Naive B cell (primary cell): ENCODE measurements around the gene OSBPL1A. TPM values are rescaled to one million over a fixed set of nuclear protein-coding genes. Genes with fewer than 3 reads are reported as not detected.
A peak's percentile ranks its signal among the peaks of the same experiment; 100 is the strongest.

Experiments used
- ATAC-seq, 2 donors: fragments of 150-1000 bp; cut with Tn5 transposase; 2 replicates each; pipeline ENCODE4 v1.10.0; 2021; ENCODE audit warnings: low read depth in 2 of 2, mild to moderate bottlenecking in 2 of 2, moderate library complexity in 2 of 2
- DNase-seq: peaks from one replicate; pipeline ENCODE4 v3.0.0; 2022
- H3K27ac Mint-ChIP-seq, 6 donors: one replicate each; pipeline ENCODE4 v1.8.0; 2020 to 2022; ENCODE audit warnings: mild to moderate bottlenecking in 6 of 6, mixed read lengths in 6 of 6, moderate library complexity in 5 of 6, inconsistent platforms in 2 of 6
- H3K27me3 Mint-ChIP-seq, 3 donors: one replicate each; pipeline ENCODE4 v1.8.0; 2021 to 2022; ENCODE audit warnings: mixed read lengths in 3 of 3, mild to moderate bottlenecking in 1 of 3
- H3K36me3 Mint-ChIP-seq, 2 donors: one replicate each; pipeline ENCODE4 v1.8.0; 2020 to 2022; ENCODE audit warnings: mixed read lengths in 2 of 2, inconsistent platforms in 1 of 2, mild to moderate bottlenecking in 1 of 2
- H3K4me1 Mint-ChIP-seq, 3 donors: one replicate each; pipeline ENCODE4 v1.8.0; 2020 to 2022; ENCODE audit warnings: mixed read lengths in 3 of 3, inconsistent platforms in 1 of 3, mild to moderate bottlenecking in 1 of 3, moderate library complexity in 1 of 3
- H3K4me3 Mint-ChIP-seq, 8 donors: one replicate each; pipeline ENCODE4 v1.8.0; 2020 to 2022; ENCODE audit warnings: mild to moderate bottlenecking in 8 of 8, mixed read lengths in 8 of 8, moderate library complexity in 8 of 8, inconsistent platforms in 2 of 8
- H3K9me3 Mint-ChIP-seq, 7 donors: one replicate each; pipeline ENCODE4 v1.8.0; 2020 to 2022; ENCODE audit warnings: mixed read lengths in 7 of 7, mild to moderate bottlenecking in 5 of 7, inconsistent platforms in 2 of 7, moderate library complexity in 1 of 7
- polyA plus RNA-seq, 6 donors: library from polyadenylated mRNA; unstranded; fragments of 300-500 nt; fragmentation: Illumina TruSeq; gene quantifications; one replicate each; pipeline ENCODE4 v1.2.3, GENCODE V29; 2021; ENCODE audit warnings: low read depth in 6 of 6

OSBPL1A gene
- polyA plus RNA-seq, 6 donors from 2014 or later = 1.8 to 4.4 (median 3.6) TPM; not detected in 1

DNA sequence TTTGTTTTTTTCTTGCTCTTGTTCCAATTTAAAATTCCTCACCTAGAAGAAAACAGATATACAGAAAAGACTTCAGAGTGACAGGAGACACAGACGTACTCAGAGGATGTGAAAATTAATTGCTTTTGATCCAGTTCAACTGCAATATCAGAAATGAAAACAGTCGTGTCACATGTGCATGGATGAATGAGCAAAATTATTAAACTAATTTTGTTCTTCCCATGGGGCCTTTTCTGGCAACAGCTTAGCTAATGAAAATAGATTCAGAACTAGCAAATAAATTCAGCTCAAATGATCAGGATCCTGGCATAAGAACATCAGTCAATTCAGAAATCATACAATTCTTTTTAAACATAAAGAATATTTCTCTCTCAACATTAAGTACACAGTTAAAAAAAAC, 158.3 kb downstream of the OSBPL1A start:
- H3K36me3 Mint-ChIP-seq = peaks cover 0 to 8% of the 10 kb centered on the region in 2 donors
- no peaks in the 10 kb centered on the region for H3K27me3 Mint-ChIP-seq
- peaks cover 0 to 3% (median 0%) of the 10 kb centered on the region in 3 donors for H3K4me1 Mint-ChIP-seq
- H3K9me3 Mint-ChIP-seq = peaks cover 0 to 8% (median 0%) of the 10 kb centered on the region in 7 donors
- DNase-seq = no peak
- peak overlapping the region in 1 of 6 donors; percentile 44 for H3K27ac Mint-ChIP-seq
- H3K4me3 Mint-ChIP-seq = no peak overlapping the region
- ATAC-seq = no peak

DNA sequence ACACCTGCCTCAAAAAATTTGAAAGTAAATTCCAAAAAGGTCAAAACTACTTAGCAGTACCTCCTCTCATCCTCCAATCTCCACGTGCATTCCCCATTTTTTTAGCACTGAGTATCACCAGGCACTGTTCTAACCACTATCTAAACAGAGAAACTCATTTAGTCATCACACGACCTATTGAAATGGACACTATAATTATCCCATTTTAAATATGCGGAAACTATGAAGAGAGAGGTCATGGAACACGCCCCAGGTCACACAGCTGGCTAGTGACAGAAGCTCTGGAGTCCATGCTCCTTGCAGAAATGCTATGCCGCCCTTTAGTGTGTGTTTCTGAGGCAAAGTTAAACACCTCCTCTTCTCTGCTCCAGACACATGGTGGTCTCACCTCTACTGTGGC, 159.2 kb downstream of the OSBPL1A start:
- H3K36me3 Mint-ChIP-seq = peaks cover 0 to 8% of the 10 kb centered on the region in 2 donors
- peaks cover 0 to 3% (median 0%) of the 10 kb centered on the region in 3 donors for H3K4me1 Mint-ChIP-seq
- DNase-seq (no peak), ATAC-seq (no peak)
- H3K9me3 Mint-ChIP-seq = peaks cover 0 to 8% (median 0%) of the 10 kb centered on the region in 7 donors
- no peak overlapping the region for H3K27ac Mint-ChIP-seq
- no peak overlapping the region for H3K4me3 Mint-ChIP-seq
- H3K27me3 Mint-ChIP-seq = no peaks in the 10 kb centered on the region

DNA sequence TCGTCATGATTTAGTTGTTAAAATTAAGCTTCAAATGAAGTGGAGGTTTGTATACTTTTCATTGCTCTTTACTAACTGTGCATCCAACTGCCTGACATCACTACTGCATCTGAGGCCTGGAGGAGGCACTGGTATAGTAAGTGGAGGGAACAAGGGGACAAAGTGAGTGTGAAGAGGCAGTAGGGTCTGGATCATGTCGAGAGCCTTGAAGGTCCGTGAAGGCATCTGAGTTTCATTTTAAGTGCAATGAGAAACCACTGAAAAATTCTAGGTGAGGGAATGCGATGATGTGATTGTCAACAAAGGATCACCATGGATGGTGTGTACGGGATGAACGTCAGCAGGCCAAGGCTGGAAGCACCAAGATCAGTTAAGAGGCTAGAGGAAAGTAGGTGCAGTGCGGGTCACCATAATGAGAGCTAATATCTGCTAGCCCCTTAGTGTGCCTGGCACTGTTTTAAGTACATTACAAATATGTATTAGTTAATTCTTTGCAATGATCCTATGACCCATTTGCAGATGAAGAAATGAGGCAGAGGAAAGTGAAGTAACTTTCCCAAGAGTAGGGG, 162.7 kb downstream of the OSBPL1A start:
- H3K9me3 Mint-ChIP-seq = no peaks in the 10 kb centered on the region
- no peaks in the 10 kb centered on the region for H3K27me3 Mint-ChIP-seq

DNA sequence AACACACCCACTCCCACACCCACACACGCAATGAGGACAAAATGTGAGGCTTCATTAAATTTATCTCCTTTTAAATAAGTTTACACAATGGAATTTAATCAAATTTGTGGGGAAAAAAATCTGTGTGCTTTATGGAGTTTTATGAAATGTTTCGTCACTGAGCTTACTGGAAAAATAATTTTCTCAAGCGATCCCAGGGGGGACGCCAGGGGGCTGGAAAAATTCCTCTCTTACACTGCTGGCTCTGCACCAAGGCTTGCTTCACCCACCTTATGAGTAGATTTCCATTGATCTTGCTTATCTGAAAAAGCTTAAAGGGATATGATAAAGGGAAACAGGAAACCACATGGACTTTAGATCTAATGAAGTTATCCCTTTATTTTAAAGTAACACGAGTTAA, 163.3 kb downstream of the OSBPL1A start:
- Mint-ChIP-seq H3K4me1 (peaks cover 0 to 3% (median 0%) of the 10 kb centered on the region in 3 donors), H3K27ac (no peak overlapping the region), H3K4me3 (no peak overlapping the region), H3K36me3 (peaks cover 3 to 8% of the 10 kb centered on the region in 2 donors), H3K27me3 (no peaks in the 10 kb centered on the region), H3K9me3 (no peaks in the 10 kb centered on the region)
- ATAC-seq (no peak), DNase-seq (no peak)

More for the DNA sequence above, 162.7 kb downstream of the OSBPL1A start:
- ATAC-seq (no peak), DNase-seq (no peak)
- peaks cover 3 to 8% of the 10 kb centered on the region in 2 donors for H3K36me3 Mint-ChIP-seq
- H3K4me1 Mint-ChIP-seq = peaks cover 0 to 3% (median 0%) of the 10 kb centered on the region in 3 donors
- H3K4me3 Mint-ChIP-seq = no peak overlapping the region
- H3K27ac Mint-ChIP-seq = peak overlapping the region in 2 of 6 donors; percentile 2 to 57

DNA sequence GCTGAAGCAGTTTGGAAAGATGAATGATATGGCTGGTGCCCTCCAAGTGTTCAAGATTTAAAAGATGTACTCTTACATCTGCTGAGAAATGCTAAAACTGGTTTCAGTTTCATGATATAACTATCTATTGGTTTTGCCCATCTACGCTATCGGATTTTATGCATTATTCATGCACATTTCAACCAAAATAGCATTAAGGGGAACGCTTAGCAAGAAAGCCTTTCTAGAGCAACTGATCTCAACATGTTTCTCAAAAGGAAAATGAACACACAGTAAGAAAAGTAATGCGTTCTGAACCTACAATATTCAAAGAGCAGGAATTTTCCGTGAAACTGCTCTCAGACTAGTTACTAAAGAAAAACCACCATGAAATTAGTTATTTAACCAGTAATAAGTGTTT, 164.8 kb downstream of the OSBPL1A start:
- Mint-ChIP-seq H3K4me3 (no peak overlapping the region), H3K4me1 (no peaks in the 10 kb centered on the region), H3K27ac (no peak overlapping the region), H3K9me3 (no peaks in the 10 kb centered on the region), H3K36me3 (peaks cover 0 to 3% of the 10 kb centered on the region in 2 donors), H3K27me3 (no peaks in the 10 kb centered on the region)
- DNase-seq (no peak), ATAC-seq (no peak)

DNA sequence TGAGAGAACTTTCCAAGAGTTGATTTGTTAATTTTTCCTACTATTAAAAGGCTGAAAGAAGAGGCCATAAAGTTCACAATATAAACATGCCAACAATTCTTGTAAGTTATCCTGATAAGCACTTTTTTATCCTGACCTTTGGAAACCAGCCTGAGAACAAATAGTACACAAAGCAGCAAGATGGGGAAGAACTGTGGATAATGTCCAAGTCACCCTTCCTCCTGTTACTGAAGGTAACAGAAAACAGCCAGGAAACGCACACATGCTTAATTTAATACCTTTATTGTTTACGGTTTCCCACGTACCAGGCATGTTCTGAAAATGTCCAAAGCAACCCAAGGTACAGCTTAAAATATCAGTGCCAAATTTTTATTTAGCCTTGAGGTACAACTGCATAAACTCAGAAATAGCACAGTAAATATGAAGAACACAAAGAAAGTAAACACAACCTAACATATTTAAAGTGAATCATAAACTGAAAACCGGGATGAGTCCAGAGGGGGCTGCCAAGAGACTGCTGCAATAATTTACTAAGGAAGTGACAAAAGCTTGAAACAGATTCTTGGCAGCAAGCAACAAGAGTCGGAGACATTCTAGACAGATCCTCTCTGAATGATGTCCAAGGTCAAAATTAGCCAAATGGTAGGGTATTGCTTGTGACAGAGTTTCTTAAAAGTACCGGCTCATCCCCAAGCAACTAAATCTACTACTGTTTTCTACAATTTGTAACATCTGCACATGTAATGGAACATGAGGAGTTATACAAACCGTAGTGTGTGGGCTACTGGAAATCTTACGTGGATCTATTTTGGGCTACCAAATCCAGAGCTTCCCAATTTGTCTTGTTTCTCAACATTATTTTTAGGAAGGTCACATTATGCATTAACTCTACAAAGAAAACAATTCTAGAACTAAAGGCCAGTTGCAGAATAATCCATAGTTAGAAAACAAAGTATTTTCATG, 165.6 kb downstream of the OSBPL1A start:
- H3K27me3 Mint-ChIP-seq = peaks cover 0 to 7% (median 0%) of the 10 kb centered on the region in 3 donors
- H3K36me3 Mint-ChIP-seq = peaks cover 0 to 3% of the 10 kb centered on the region in 2 donors
- H3K9me3 Mint-ChIP-seq = no peaks in the 10 kb centered on the region
- no peaks in the 10 kb centered on the region for H3K4me1 Mint-ChIP-seq
- ATAC-seq = no peak
- H3K4me3 Mint-ChIP-seq = no peak overlapping the region
- no peak for DNase-seq
- H3K27ac Mint-ChIP-seq = no peak overlapping the region

DNA sequence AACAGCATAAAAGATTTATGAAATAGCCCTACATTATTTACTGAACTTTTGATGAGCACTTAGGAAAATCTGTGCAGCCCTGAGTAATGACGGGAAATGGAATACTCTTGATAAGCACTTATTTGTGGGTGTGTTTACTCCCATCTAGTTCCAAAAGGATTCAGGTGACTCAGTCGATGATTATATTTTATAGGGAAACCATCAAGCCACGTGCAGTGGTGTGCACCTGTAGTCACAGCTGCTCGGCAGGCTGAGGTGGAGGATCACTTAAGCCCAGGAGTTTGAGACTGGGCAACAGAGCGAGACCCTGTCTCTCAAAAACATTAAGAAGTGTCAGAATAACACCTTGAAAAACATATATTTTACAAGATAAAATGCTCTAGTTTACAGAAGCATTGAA, 166.9 kb downstream of the OSBPL1A start:
- no peak for ATAC-seq
- Mint-ChIP-seq H3K4me1 (no peaks in the 10 kb centered on the region), H3K9me3 (no peaks in the 10 kb centered on the region), H3K4me3 (no peak overlapping the region), H3K27me3 (peaks cover 0 to 7% (median 0%) of the 10 kb centered on the region in 3 donors), H3K27ac (no peak overlapping the region), H3K36me3 (peaks cover 0 to 3% of the 10 kb centered on the region in 2 donors)
- DNase-seq = no peak

DNA sequence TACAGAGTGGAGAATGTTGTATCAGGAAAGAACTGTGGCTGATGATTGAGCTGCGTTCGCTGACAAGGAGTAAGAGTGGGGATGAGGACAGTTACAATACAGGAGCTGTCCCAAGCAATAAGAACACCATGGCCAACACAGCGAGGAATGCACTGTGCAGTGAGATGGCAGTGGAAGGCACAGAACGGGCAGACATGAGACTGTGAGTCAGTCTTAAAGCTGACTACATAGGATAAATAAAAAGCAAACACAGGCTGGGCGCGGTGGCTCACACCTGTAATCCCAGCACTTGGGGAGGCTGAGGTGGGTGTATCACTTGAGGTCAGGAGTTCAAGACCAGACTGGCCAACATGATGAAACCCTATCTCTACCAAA, 169.0 kb downstream of the OSBPL1A start:
- DNase-seq = no peak
- Mint-ChIP-seq H3K4me1 (no peaks in the 10 kb centered on the region), H3K27ac (peak overlapping the region in 1 of 6 donors; percentile 1), H3K4me3 (no peak overlapping the region), H3K36me3 (peaks cover 0 to 3% of the 10 kb centered on the region in 2 donors), H3K27me3 (peaks cover 0 to 7% (median 0%) of the 10 kb centered on the region in 3 donors), H3K9me3 (no peaks in the 10 kb centered on the region)
- no peak for ATAC-seq

DNA sequence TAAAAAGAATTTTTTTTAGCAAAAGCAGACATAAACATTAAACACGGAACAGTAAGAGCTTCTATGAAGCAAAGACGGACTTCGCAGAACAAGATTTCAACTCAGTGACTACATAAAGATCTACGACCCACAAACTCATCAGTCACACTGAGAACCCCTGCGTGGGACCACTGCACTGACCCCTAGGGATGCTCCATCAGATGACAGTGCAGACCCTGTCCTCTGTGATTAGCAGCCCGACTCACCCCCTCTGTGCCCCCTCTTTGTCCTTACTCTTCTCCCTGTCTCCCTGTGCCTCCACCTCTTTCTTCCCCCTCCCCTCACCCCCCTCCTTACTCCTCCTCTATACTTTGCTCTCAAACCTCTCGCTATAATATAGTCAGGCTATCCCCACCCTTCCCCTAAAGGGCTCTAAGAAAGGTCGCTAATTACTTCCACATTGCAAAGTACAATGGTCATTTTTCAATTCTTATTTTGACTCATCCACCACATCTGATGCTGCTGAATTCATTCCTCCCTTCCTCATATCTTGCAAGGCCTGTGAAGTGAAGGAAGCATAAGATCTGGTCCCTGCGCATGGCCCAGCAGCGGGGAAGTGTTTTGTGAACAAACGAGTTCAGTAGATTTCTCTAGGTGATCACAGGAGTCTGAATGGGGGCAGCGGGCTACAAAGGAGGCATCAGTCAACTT, 169.5 kb downstream of the OSBPL1A start:
- Mint-ChIP-seq H3K4me3 (no peak overlapping the region), H3K4me1 (no peaks in the 10 kb centered on the region), H3K27me3 (peaks cover 0 to 7% (median 0%) of the 10 kb centered on the region in 3 donors), H3K36me3 (peaks cover 0 to 3% of the 10 kb centered on the region in 2 donors), H3K27ac (peak overlapping the region in 1 of 6 donors; percentile 1), H3K9me3 (no peaks in the 10 kb centered on the region)
- no peak for DNase-seq
- ATAC-seq = no peak

DNA sequence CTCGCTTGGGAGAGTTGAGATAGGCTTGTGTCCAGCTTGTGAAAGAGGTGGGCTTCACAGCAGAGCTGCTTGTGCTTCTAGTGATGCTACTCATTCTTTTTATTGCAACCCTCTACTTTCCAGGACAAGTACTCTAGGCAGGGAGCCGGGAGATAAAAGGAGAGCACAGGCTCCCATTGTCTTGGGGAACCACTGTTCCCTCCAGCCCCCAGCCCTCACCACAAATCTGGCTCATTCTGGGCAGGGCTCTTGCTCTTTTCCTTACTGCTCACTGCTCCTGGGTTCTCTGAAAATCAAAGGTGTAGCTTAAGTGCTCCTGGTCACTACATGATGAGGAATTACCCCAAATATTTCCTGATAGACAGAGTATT, 177.3 kb downstream of the OSBPL1A start:
- no peak for DNase-seq
- peak overlapping the region in 2 of 6 donors; percentile 43 to 89 for H3K27ac Mint-ChIP-seq
- H3K4me1 Mint-ChIP-seq = no peaks in the 10 kb centered on the region
- H3K36me3 Mint-ChIP-seq = no peaks in the 10 kb centered on the region
- no peaks in the 10 kb centered on the region for H3K9me3 Mint-ChIP-seq
- no peak overlapping the region for H3K4me3 Mint-ChIP-seq
- no peaks in the 10 kb centered on the region for H3K27me3 Mint-ChIP-seq
- no peak for ATAC-seq

DNA sequence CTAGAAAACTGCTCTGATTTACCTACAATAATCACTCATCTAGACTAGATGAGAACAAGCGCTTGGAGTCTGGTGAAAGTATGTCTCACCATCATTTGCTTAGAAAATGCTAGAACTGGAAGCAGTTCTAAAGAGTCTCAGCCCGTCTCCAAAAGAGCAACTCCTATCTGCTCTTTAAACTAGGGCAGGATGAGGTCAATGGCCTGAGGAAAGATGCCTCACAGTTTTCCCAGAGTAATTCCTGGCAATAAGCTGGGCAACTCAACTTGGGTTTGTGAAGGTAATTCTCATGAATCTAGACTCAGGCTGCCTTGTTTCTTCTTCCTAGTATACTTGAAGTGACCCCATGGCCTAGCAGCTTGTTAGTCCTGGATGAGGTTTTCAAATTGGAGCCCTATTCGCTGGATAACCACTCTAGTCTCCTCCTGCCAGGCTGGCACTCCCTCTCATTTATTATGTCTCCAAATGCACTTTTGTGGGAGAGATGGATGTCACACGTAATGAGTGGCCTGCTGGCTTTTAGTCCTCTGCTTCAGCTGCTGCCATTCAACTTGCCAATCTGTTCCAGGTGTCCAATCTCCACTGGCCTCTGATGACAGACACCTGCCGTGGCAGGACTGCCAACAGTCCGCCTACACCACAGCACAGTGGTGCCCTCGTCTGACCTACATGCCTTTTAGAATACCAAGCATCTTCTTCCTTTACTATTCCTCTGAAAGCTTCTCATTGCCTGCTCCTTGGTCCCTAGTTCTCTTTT, 177.9 kb downstream of the OSBPL1A start:
- ATAC-seq (no peak), DNase-seq (no peak)
- no peaks in the 10 kb centered on the region for H3K9me3 Mint-ChIP-seq
- H3K4me1 Mint-ChIP-seq = no peaks in the 10 kb centered on the region
- H3K36me3 Mint-ChIP-seq = no peaks in the 10 kb centered on the region
- peak overlapping the region in 4 of 6 donors; percentile 3 to 89 (median 53) for H3K27ac Mint-ChIP-seq
- H3K4me3 Mint-ChIP-seq = no peak overlapping the region
- H3K27me3 Mint-ChIP-seq = no peaks in the 10 kb centered on the region

DNA sequence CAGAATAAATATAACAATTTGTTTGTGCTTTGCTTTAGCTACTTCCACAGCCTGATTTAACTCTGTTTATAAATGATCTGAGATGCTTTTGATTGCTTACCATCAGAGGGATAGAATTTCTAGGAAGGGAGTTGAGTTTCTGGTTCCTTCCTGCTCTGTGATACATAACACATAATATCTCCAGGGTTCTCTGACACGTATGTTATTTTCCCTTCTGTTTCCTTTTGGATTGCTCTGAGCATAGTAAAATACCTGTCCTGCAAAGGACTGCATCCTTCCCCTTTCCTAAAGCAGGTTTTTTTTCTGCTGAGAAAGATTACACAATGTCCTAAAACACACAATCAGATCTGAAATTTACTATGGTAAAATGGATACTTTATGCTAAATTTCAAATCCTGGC, 182.7 kb downstream of the OSBPL1A start:
- no peaks in the 10 kb centered on the region for H3K9me3 Mint-ChIP-seq
- no peak overlapping the region for H3K4me3 Mint-ChIP-seq

DNA sequence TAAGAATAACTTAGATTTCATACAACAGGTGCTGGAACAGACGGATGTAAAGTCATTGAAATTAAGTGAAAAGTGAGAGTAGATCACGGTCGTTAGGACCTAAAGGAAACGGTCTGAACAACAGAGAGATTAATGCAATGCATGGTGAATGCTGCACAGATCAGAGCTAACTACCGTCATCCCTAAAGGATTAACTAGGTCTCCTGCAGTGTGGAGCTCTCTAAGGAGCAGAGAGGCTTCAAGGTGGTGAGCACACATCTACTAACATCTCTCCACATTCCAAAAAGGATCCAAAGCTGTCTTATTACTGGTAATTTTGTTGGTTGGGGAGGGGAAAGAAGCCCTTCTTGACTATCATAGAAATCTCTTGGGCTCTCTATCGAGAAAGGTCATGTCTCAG, 183.5 kb downstream of the OSBPL1A start:
- H3K9me3 Mint-ChIP-seq = no peaks in the 10 kb centered on the region
- H3K36me3 Mint-ChIP-seq = no peaks in the 10 kb centered on the region
- peak overlapping the region in 1 of 6 donors; percentile 34 for H3K27ac Mint-ChIP-seq
- H3K4me3 Mint-ChIP-seq = no peak overlapping the region
- ATAC-seq = no peak
- no peaks in the 10 kb centered on the region for H3K4me1 Mint-ChIP-seq
- DNase-seq = no peak
- no peaks in the 10 kb centered on the region for H3K27me3 Mint-ChIP-seq

More for the DNA sequence above, 182.7 kb downstream of the OSBPL1A start:
- no peak for DNase-seq
- H3K4me1 Mint-ChIP-seq = no peaks in the 10 kb centered on the region
- H3K27me3 Mint-ChIP-seq = no peaks in the 10 kb centered on the region
- H3K27ac Mint-ChIP-seq = no peak overlapping the region
- ATAC-seq = no peak
- H3K36me3 Mint-ChIP-seq = no peaks in the 10 kb centered on the region
